Left ventricle myocardium inferior (tissue), 1 donor: ENCODE measurements around the gene PGAP6. TPM values are rescaled to one million over a fixed set of nuclear protein-coding genes. Genes with fewer than 3 reads are reported as not detected.
"Not testable (repeated sequence)": the region's sequence is repeated elsewhere in the genome, so short reads cannot be mapped to it uniquely, and the experiment has no call there.

Experiments used
- DNase-seq: peaks from one replicate; pipeline ENCODE4 v3.0.0-alpha.2; 2020
- H3K27ac ChIP-seq: fragments of 200-600 bp; replicated peaks from 2 replicates; pipeline ENCODE4 v1.8.0; 2021
- H3K27me3 ChIP-seq: fragments of 200-600 bp; 2 replicates; pipeline ENCODE4 v1.8.0; 2021; ENCODE audit warnings: low read depth
- H3K36me3 ChIP-seq: fragments of 200-600 bp; 2 replicates; pipeline ENCODE4 v1.8.0; 2021
- H3K4me1 ChIP-seq: fragments of 200-600 bp; 2 replicates; pipeline ENCODE4 v1.8.0; 2021
- H3K4me3 ChIP-seq: fragments of 200-600 bp; 2 replicates; pipeline ENCODE4 v1.8.0; 2021; ENCODE audit warnings: mild to moderate bottlenecking, moderate library complexity
- H3K9me3 ChIP-seq: fragments of 200-600 bp; replicated peaks from 2 replicates; pipeline ENCODE4 v1.8.0; 2021
- intact Hi-C: fragments of 100-400 bp; cut with micrococcal nuclease; formaldehyde crosslinking; loops from one replicate; pipeline ENCODE4 v1.11.0; 2022
- total RNA-seq: library from RNA; stranded (reverse); fragmentation: NEBNext Ultra II Directional; extraction: Animal tissue kit (Norgen Biotek cat#: 25700); gene quantifications from one replicate; pipeline ENCODE4 v1.2.1, GENCODE V29; 2021
- TF ChIP-seq, protein P1 (sequence below): fragments of 200-600 bp; IDR thresholded peaks from 2 replicates; pipeline ENCODE4 v1.8.0; 2021; ENCODE audit warnings: antibody characterized with exemption, mild to moderate bottlenecking, borderline replicate concordance
- donor health status: DM: no; HTN: yes; CAD: no; lungs with severe emphysema.

PGAP6 gene
- total RNA-seq, 1 donor from 2014 or later = 30.4 TPM

DNA sequence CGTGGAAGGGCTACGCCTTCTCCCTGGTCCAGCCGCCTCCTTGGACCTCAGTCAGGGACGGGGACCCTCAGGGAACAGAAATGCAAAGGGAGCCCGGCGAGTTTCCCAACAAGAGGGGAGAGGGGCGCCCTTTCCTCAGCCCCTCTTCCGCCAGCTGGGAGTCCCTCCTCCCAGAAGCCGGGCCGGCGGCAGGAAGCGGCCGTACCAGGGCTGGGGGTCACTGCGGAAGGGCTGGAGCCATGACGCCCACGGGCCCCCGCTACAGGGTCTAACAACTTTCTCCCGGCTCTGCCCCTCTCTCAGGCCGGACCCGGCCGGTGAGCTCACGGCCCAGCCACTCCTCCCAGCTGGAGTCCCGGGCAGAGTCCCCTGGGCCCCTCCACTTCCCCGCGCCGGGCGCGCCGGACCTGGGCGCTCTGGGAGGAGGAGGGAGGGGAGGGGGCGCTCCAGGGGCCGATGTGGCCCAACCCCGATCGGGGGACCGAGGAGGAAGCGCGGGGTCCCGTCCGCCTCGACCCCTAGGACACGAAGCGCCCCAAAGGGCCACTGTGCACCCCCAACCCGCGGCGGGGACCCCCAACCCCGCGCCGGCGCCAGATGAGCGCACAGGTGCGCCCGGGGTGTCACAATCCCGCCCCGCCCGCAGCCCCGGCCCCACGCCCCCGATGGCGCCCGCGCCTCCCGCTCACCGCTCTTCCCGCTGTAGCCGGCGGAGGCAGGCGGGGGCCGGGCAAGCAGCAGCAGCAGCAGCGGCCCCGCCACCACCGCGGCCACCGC, 578 bp downstream of the PGAP6 start:
- H3K27me3 ChIP-seq = no peaks in the 10 kb centered on the region
- peak overlapping the region; percentile 77 for H3K4me3 ChIP-seq
- intact Hi-C loops = no loop called here
- TF ChIP-seq, protein P1, sequence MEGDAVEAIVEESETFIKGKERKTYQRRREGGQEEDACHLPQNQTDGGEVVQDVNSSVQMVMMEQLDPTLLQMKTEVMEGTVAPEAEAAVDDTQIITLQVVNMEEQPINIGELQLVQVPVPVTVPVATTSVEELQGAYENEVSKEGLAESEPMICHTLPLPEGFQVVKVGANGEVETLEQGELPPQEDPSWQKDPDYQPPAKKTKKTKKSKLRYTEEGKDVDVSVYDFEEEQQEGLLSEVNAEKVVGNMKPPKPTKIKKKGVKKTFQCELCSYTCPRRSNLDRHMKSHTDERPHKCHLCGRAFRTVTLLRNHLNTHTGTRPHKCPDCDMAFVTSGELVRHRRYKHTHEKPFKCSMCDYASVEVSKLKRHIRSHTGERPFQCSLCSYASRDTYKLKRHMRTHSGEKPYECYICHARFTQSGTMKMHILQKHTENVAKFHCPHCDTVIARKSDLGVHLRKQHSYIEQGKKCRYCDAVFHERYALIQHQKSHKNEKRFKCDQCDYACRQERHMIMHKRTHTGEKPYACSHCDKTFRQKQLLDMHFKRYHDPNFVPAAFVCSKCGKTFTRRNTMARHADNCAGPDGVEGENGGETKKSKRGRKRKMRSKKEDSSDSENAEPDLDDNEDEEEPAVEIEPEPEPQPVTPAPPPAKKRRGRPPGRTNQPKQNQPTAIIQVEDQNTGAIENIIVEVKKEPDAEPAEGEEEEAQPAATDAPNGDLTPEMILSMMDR = no peak
- H3K27ac ChIP-seq = peak overlapping the region; percentile 83
- no peak for DNase-seq
- H3K9me3 ChIP-seq = no peaks in the 10 kb centered on the region
- H3K36me3 ChIP-seq = peaks cover 15% of the 10 kb centered on the region
- H3K4me1 ChIP-seq = peaks cover 61% of the 10 kb centered on the region

DNA sequence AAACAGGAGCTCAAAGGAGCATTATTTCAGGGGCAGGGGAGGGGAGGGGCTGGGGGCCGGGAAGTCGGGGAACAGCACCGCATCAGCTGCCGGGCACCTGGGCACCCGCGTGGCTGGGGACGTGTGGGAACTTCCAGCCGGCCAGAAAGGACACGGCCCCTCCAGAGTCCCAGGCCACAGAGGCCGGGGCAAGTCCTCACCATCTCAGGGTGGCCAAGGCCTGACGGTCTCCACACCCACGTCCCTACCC, 1.1 kb downstream of the PGAP6 start:
- no peaks in the 10 kb centered on the region for H3K27me3 ChIP-seq
- H3K27ac ChIP-seq = peak overlapping the region; percentile 83
- peaks cover 20% of the 10 kb centered on the region for H3K36me3 ChIP-seq
- DNase-seq = no peak
- intact Hi-C loops = no loop called here
- peaks cover 59% of the 10 kb centered on the region for H3K4me1 ChIP-seq
- TF ChIP-seq, protein P1 = no peak
- peak overlapping the region; percentile 77 for H3K4me3 ChIP-seq
- H3K9me3 ChIP-seq = no peaks in the 10 kb centered on the region

DNA sequence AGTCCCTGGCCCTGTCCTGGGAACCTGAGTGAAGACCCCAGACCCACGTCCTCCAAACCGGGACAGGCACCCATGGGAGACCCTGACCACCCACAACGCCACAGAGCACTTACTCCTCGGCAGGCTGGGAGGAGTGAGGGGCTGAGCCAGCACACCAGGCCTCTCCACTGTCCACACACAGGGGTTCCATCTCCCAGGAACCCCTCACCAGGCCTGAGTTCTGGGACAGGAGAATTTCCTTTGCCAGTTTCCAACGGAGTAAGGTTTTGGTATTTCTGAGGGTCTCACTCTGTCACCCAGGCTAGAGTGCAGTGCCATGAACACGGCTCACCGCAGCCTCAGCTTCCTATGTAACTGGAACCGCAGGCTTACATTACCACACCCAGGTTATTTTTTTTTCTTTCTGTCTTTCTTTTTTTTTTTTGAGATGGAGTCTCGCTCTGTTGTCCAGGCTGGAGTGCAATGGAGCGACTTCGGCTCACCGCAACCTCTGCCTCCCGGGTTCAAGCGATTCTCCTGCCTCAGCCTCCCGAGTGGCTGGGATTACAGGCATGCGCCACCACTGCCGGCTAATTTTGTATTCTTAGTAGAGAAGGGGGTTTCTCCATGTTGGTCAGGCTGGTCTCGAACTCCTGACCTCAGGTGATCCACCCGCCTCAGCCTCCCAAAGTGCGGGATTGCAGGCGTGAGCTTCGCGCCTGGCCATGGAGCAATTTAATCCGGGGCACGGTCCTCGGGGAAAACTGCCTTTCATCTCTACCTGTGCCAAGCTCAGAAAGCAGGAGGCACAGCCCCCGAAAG, 1.6 kb downstream of the PGAP6 start:
- H3K4me3 ChIP-seq = peak overlapping the region; percentile 77
- H3K36me3 ChIP-seq = peaks cover 24% of the 10 kb centered on the region
- no peak for DNase-seq
- H3K27ac ChIP-seq = no peak overlapping the region
- intact Hi-C loops = no loop called here
- TF ChIP-seq, protein P1 = no peak
- no peaks in the 10 kb centered on the region for H3K9me3 ChIP-seq
- no peaks in the 10 kb centered on the region for H3K27me3 ChIP-seq
- H3K4me1 ChIP-seq = peaks cover 59% of the 10 kb centered on the region

DNA sequence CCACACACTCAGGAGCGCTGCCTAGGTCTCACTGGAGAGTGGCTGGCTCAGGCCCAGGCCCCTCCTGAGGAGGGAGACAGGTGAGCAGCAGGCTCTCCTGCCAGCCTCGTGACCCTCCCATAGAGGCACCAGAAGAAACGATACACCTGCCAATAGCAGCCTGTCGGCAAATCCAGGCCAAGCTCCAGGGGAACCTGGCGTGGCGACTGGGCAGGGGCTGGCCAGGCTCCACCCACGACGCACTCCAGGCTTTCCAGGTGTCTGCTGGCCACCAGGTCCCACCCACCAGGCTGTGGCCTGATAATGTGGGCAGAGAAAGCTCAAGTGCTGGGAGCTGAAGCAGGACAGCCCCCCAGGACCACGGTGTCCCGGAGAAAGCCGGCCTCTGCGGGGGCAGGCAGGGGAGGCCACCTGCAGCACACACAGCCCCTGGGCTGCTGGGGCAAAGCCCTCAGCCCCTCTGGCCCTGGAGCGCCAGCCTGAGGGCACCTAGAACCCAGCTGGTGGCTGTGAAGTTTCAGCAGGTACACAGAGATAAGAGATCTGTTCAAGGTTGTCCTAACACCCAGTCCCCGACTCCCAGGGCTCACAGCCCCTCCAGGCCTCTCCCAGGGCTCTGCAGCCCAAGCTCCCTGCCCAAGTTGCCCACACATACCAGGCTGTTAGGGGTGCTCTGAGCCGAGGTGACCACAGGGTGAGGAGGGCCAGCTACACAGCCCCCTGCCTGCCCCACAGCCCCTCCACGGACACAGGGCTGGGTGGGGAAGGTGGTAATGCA, 2.4 kb downstream of the PGAP6 start:
- H3K27me3 ChIP-seq = no peaks in the 10 kb centered on the region
- peaks cover 53% of the 10 kb centered on the region for H3K4me1 ChIP-seq
- DNase-seq = no peak
- H3K4me3 ChIP-seq = no peak overlapping the region
- intact Hi-C loops = no loop called here
- TF ChIP-seq, protein P1 = no peak
- H3K9me3 ChIP-seq = no peaks in the 10 kb centered on the region
- H3K27ac ChIP-seq = no peak overlapping the region
- peaks cover 32% of the 10 kb centered on the region for H3K36me3 ChIP-seq

DNA sequence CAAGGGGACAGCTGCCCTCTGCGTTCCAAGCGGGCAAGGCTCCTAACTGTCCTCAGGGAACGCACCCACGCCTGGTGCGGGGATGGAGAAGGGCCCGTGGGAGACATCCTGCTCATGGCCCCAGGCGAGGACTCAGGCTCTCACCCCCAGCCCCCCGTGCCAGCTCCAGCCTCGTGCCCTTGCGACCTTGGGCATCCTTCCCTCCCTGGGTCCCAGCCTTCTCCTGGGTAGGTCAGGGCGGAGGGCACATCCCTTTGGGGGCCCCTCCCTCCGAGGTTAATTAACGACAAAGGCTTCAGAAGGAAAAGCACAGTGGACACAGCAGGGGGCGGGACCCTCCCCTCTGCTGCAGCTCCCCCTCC, 3.0 kb downstream of the PGAP6 start:
- TF ChIP-seq, protein P1 = no peak
- no peak overlapping the region for H3K27ac ChIP-seq
- peaks cover 47% of the 10 kb centered on the region for H3K4me1 ChIP-seq
- intact Hi-C loops = no loop called here
- H3K4me3 ChIP-seq = no peak overlapping the region
- no peaks in the 10 kb centered on the region for H3K9me3 ChIP-seq
- DNase-seq = no peak
- no peaks in the 10 kb centered on the region for H3K27me3 ChIP-seq
- H3K36me3 ChIP-seq = peaks cover 37% of the 10 kb centered on the region

DNA sequence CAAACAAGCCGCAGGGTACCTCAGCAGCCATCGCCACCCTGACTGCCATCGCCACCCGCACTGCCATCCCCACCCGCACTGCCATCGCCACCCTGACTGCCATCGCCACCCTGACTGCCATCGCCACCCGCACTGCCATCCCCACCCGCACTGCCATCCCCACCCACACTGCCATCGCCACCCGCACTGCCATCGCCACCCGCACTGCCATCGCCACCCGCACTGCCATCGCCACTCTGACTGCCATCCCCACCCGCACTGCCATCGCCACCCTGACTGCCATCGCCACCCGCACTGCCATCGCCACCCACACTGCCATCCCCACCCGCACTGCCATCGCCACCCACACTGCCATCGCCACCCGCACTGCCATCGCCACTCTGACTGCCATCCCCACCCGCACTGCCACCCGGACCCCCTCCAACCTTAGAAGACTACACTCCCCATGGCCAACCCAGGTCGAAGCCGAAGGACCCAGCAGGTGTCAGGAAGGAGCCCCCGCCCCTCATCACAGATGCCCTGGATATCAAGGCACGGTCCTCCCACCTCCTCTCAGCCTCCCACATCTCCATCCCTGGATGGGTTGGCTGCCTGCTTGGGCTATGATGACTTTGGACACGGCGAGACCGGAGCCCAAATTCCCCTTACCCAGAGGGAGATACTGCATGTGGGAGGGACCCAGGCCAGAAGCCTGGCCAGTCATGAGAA, 3.5 kb downstream of the PGAP6 start:
- peaks cover 42% of the 10 kb centered on the region for H3K4me1 ChIP-seq
- DNase-seq, intact Hi-C loops: not testable (repeated sequence)

More for the DNA sequence above, 3.5 kb downstream of the PGAP6 start:
- not testable (repeated sequence) for H3K27ac ChIP-seq, H3K9me3 ChIP-seq, H3K27me3 ChIP-seq, H3K4me3 ChIP-seq
- peaks cover 39% of the 10 kb centered on the region for H3K36me3 ChIP-seq
